ENCODE results near the gene YIPF3.
"Not testable (repeated sequence)": the region's sequence is repeated elsewhere in the genome, so short reads cannot be mapped to it uniquely, and the experiment has no call there.

The YIPF3 gene

DNA sequence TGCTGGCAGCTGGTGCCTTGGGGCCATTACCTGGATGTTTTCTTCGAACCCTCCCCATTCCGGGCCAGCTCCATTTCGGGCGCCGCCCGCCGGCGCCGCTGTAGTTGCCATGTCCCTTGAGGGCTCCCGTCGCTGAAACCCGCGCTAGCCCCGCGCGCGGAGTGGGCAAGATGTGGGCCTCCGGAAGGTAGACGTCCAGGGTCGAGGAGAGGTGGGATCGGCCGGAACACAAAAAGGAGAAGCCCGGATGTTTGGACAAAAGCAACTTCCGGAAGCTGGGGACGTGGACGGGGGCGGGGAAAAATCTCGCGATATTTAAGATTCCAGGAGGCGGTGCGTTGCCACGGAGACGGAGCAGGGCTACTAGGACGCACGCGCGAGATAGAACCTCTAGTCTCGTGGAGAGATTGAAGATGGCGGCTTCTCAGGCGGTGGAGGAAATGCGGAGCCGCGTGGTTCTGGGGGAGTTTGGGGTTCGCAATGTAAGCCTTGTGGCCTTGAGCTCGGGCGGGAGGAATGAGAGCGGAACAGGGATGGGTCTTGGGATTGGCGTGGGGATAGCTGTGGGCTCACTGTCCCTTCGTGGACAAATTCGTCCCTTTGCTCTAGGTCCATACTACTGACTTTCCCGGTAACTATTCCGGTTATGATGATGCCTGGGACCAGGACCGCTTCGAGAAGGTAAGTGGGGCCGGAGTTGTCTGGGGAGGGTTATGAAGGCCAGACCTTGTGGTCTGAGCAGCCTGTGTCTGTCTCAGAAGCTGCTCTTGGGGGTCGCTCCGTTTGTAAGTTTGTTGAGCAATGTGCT lies at the start of gene YIPF3, which contains the start of gene POLR1C:
Gene YIPF3, minus strand, starts transcription at position 230 of the 808 bp plus-strand sequence. Its CDS starts 119 bp downstream, at position 111.
Gene POLR1C, plus strand, starts transcription at position 393 of the 808 bp plus-strand sequence. Its CDS starts 21 bp downstream, at position 414.
- peak; percentile 89 for DNase-seq (ENCODE audit: insufficient read length, low spot score)
- TF ChIP-seq, protein P1, sequence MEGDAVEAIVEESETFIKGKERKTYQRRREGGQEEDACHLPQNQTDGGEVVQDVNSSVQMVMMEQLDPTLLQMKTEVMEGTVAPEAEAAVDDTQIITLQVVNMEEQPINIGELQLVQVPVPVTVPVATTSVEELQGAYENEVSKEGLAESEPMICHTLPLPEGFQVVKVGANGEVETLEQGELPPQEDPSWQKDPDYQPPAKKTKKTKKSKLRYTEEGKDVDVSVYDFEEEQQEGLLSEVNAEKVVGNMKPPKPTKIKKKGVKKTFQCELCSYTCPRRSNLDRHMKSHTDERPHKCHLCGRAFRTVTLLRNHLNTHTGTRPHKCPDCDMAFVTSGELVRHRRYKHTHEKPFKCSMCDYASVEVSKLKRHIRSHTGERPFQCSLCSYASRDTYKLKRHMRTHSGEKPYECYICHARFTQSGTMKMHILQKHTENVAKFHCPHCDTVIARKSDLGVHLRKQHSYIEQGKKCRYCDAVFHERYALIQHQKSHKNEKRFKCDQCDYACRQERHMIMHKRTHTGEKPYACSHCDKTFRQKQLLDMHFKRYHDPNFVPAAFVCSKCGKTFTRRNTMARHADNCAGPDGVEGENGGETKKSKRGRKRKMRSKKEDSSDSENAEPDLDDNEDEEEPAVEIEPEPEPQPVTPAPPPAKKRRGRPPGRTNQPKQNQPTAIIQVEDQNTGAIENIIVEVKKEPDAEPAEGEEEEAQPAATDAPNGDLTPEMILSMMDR (IDR thresholded peaks at IDR 0.05; ENCODE audit: insufficient read depth, missing control alignments): no peak
- FAIRE-seq: no peak

DNA sequence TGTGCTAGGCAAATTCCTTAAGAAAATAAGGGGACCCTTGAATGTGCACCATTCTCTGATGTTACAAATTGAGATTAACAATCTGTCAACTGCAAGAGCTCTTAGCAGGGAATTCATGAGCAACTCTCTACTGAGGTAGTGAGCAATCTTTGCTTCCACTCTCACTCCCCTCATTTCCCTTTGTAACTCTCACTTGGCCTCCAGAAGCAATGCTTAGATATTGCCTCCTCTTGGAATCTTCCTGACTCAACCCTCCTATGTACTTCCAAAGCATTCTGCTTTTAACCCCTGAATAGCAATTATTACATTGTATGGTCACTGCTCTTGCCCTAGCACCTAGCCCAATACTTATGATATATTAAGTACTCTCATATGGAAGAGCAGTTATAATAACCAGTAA lies 42.6 kb upstream of the YIPF3 start:
- FAIRE-seq: no peak
- TF ChIP-seq, protein P1 (IDR thresholded peaks at IDR 0.05; ENCODE audit: insufficient read depth, missing control alignments): no peak
- DNase-seq (ENCODE audit: insufficient read length, low spot score): no peak

DNA sequence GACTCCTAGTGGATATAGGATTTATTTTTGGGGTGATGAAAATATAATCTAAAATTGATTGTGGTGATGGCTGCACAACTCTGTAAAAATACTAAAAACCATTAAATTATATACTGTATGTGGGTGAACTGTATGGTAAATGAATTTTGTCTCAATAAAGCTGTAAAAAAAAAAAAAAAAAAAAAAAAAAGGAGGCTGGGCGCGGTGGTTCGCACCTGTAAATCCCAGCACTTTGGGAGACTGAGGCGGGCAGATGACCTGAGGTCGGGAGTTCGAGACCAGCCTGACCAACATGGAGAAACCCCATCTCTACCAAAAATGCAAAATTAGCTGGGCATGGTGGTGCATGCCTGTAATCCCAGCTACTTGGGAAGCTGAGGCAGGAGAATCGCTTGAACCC lies 40.9 kb upstream of the YIPF3 start:
- not testable (repeated sequence) for FAIRE-seq; DNase-seq (ENCODE audit: insufficient read length, low spot score)

DNA sequence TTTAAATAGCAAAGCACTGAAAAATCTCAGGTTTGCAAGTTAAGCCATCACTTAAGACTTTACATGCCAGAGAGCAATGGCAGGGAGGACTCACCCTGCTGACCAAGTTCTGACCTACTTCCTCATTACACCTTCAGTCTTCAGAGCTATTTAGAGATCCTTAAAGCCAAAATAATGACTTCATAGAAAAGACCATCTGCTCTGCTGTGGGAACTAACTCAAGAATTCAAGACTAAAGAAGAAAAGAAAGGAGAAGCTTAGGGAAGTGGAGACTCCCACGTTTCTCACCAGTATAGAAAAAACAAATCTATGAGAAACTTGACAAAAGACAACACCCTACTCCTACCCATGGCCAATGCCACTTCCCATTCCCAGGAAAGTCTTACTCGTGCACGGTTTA lies 30.5 kb upstream of the YIPF3 start:
- FAIRE-seq (no peak), DNase-seq (ENCODE audit: insufficient read length, low spot score) (no peak)
- TF ChIP-seq, protein P1 (IDR thresholded peaks at IDR 0.05; ENCODE audit: insufficient read depth, missing control alignments): no peak

DNA sequence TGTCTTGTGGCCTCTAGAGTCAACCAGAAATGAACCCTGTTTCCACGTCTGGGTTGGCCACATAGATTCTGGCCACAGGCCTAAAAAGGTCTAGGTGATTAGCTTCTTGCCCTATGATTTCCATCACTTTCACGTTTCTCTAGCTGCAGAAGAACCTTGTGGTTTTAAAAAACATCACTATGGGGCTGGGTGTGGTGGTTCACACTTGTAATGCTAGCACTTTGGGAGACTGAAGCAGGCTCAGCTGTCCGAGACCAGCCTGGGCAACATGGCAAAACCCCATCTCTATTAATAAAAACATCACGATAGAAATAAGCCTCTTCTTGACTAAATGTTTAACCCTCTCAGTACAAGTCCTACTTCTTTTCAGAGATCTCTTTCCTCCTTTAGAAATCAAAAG lies 27.7 kb upstream of the YIPF3 start:
- FAIRE-seq: no peak
- DNase-seq (ENCODE audit: insufficient read length, low spot score): no peak
- TF ChIP-seq, protein P1 (IDR thresholded peaks at IDR 0.05; ENCODE audit: insufficient read depth, missing control alignments): no peak

DNA sequence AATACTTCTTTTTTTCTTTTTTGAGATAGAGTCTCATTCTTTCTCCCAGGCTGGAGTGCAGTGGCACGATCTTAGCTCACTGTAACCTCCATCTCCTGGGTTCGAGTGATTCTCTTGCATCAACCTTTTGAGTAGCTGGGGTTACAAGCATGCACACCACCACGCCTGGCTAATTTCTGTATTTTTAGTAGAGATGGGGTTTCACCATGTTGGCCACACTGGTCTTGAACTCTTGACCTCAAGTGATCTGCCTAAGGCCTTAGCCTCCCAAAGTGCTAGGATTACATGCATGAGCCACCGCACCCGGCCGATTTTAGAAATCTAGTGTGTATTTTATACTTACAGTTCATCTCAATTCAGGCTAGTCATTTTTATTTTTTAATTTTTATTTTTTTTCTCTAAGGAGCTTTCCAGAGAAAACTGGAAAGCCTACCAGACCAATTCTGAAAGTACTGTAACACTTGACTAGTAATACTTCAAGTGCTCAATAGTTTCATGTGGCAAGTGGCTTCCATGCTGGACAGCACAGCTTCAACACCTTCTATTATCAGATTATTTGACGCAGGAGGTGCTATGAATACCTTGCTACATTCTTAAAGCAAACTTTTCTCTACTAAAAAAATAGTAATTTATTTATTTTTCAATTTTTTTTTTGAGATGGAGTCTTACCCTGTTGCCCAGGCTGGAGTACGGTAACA lies 25.2 kb upstream of the YIPF3 start:
- FAIRE-seq: no peak
- DNase-seq (ENCODE audit: insufficient read length, low spot score): no peak
- TF ChIP-seq, protein P1 (IDR thresholded peaks at IDR 0.05; ENCODE audit: insufficient read depth, missing control alignments): no peak

DNA sequence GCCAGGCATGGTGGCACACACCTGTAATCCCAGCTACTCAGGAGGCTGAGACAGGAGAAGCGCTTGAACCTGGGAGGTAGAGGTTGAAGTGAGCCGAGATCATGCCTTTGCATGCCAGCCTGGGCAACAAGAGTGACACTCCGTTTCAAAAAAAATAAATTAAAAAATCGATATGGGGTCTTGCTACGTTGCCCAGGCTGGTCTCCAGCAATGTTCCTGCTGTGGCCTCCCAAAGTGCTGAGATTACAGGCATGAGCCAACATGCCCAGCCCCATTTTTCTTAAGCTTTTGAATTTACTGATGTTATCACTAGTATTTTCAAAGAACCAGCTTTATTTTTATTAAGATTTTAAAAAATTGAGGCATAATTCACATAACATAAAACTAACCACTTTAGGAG lies 23.8 kb upstream of the YIPF3 start:
- no peak for DNase-seq (ENCODE audit: insufficient read length, low spot score)
- TF ChIP-seq, protein P1 (IDR thresholded peaks at IDR 0.05; ENCODE audit: insufficient read depth, missing control alignments): no peak

DNA sequence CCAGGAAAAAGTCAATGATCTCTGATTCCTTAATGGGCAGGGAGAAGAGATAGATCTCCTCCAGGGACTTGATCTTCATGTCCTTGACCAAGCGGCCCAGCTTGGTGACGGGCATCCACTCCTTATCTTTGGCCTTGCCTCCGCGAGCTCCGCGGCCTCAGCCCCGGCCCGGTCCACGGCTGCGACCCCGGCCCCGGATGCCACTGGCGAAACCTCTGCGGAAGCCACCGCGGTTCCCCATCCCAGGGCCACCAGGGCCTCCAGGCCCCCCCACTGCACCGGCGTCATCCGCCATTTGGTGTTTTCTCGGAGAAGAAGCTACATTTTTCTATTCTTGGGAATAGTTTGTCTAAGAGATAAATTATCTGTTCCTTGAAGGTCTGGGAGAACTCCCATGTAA lies 22.7 kb upstream of the YIPF3 start:
- FAIRE-seq; DNase-seq (ENCODE audit: insufficient read length, low spot score): not testable (repeated sequence)

More for the DNA sequence above, 23.8 kb upstream of the YIPF3 start:
- FAIRE-seq: no peak

DNA sequence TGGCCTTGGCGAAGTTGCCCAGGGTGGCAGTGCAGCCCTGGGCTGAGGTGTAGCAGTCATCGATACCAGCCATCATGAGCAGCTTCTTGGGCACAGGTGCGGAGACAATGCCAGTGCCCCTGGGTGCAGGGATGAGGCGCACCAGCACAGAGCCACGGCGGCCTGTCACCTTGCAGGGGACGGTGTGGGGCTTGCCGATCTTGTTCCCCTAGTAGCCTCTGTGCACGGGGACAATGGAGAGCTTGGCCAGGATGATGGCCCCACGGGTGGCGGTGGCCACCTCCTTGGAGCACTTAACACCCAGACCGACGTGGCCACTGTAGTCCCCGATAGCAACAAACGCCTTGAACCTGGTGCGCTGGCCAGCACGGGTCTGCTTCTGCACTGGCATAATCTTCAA lies 22.3 kb upstream of the YIPF3 start:
- FAIRE-seq; DNase-seq (ENCODE audit: insufficient read length, low spot score): not testable (repeated sequence)

Measured in D721Med (cell line).